TTC549 (cell line): ENCODE measurements around the gene CACNG4.

Source experiments
- FAIRE-seq: peaks from 2 replicates; lab custom pipeline; 2012; peaks lifted over from hg19 to GRCh38; lab: Jason Lieb, UNC

CACNG4 gene

DNA sequence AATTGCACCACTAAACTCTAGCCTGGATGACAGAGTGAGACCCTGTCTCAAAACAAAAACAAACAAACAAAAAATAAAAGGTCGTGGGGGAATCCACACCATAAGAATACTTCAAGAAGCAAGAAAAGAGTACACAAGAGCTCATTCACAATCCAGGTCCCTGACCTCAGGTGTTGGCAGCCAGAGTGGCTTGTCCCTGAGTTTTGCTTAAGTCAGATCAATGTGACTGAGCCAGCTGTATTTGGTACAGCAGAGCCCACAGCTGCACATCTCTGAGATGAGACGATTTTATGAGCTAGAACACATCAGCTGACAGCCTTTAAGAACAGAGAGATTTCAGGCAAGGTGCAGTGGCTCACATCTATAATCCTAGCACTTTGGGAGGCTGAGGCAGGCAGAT lies 102.2 kb downstream of the CACNG4 start:
- FAIRE-seq: no peak

DNA sequence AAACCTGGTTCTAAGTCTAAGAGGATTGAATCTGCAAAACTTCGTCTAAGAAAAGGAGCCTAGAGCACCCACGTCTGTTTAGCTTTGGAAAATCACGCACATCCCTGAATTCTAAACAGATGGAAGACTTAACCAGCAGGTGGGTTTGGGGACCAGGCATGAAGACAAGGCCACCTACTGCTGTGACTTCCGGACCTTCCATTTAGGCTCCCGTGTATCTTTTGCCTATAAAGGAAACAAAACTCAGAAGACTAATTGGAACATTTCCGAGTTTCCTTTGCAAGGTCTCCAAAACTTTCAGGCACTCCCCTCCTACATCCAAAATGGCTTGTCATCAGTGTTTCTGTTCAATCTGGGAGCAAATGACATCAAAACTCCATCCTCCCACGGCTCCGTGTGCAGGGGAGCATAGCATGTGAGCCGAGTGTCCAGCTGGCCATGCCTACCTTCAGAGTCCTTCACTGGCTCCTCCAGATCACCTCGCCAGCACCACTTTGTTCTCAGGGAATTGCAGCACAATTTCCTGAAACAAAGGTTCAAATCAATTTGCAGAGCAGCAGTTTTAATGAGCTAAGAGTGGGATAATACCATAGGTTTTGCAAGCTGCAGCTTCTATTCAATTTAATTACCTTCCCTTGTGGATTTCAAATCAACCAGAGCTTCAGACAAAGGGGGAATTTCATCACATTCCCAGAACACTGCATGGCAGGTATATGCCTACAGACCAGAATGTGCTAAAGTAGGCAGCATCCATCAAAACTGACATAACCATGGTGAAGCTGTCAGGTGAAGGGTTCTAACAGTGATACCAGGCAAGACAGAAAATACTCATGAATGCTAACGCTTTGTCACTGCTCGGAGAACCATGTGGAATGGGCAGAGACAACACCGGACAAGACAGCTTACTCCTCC lies 103.3 kb downstream of the CACNG4 start:
- no peak for FAIRE-seq

DNA sequence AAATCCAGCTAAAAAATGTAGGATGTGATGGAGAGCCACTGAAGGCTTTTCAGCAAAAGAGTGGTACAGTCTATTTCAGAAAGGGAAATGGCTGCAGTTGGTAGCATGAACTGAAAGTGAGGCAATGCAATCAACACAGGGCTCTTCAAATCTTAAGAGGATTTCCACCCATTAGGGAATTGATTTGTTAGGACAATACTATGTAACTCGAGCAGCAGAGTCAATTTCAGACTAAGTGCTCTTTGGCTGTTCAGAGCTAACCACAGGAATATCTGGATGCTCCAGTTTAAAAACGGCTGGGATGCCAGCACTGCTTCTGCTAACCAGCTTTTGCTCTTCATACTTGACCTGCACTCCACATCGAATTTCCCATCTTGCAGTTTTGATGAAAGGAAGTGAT lies 104.5 kb downstream of the CACNG4 start:
- no peak for FAIRE-seq

DNA sequence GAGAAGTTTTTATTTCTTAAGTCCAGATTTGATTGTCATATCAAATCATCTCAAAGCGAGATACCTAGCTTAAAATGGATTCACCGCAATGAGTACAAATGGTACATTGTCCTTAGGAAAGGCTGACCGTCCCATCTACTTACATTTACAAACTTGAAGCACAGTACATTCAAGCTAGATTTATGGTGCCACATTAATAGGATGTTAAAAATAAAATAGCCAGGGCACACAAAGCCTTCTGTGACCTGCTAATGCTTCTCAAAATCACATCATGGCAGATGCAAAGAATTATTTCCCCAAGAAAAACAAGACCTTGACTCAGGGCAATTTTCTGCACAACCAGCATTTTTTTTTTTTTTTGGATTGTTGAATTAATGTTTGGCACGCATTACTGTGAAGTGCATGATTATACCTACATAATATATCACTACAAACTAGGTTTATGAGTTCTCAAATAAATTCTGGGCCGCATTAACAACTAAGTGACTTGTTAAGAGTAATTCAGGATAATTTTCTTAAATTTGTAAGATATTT lies 105.2 kb downstream of the CACNG4 start:
- no peak for FAIRE-seq

DNA sequence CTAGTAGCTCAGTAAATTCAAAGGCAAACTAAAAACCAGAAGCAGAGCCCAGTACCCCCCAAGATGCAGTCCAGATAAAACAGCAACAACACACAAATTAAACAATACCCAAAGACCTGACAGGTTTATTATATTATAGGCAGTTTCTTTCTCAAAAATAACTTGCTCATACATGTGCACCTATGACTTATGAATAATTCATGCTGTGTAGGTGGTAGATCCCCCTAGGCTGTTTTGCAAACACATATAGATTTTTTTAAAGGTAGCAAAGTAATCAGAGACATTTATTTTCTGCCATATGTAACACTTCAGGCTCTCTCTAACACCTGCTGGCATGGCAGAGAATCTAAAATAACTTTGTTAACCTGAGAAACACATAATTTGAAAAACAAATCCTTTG lies 107.1 kb downstream of the CACNG4 start:
- no peak for FAIRE-seq

GRCh38 chr17:67072885-67073284 lies 108.4 kb downstream of the CACNG4 start:
- FAIRE-seq: no peak

- FAIRE-seq: no peak
Observed at GRCh38 chr17:67074781-67075180, 110.3 kb downstream of the CACNG4 start.

GRCh38 chr17:67076290-67076689 lies 111.8 kb downstream of the CACNG4 start:
- no peak for FAIRE-seq

GRCh38 chr17:67078292-67078691 lies 113.8 kb downstream of the CACNG4 start:
- no peak for FAIRE-seq

GRCh38 chr17:67079491-67079890 lies 115.0 kb downstream of the CACNG4 start:
- FAIRE-seq: no peak

GRCh38 chr17:67080804-67081203 lies 116.3 kb downstream of the CACNG4 start:
- no peak for FAIRE-seq

DNA sequence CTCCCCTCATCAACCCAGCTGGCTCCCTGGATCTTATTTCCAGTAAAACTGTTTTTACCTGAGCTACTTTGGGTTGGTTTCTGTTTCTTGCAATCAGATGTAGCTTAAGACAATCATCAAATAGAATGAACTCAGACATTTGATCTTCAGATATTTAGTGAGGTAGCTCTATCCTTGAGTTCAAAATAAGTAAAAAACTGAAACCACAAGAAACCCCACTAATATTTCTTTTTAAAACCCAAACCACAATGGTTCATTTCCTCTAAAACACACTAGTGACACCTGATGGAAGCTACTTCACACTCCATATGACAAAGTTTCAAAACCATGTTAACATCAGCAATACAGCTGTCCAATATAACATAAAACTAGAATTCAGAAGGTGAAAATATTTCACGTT lies 117.6 kb downstream of the CACNG4 start:
- FAIRE-seq: no peak
